Activated T-cell treated with anti-CD3 and anti-CD28 coated beads for 24 hours (primary cell): Measurements from ENCODE around the gene TUBA3D.
"Not testable (repeated sequence)": the region's sequence is repeated elsewhere in the genome, so short reads cannot be mapped to it uniquely, and the experiment has no call there.

Source experiments
- DNase-seq: peaks from one replicate; pipeline ENCODE4 v3.0.0-alpha.2; 2020; ENCODE audit warnings: low read depth

TUBA3D gene

GRCh38 chr2:131475831-131476230, at the start of gene TUBA3D:
TSS of gene TUBA3D (plus strand) at chr2:131476119. CDS start at chr2:131476200, 81 bp downstream.
- DNase-seq: no peak

DNA sequence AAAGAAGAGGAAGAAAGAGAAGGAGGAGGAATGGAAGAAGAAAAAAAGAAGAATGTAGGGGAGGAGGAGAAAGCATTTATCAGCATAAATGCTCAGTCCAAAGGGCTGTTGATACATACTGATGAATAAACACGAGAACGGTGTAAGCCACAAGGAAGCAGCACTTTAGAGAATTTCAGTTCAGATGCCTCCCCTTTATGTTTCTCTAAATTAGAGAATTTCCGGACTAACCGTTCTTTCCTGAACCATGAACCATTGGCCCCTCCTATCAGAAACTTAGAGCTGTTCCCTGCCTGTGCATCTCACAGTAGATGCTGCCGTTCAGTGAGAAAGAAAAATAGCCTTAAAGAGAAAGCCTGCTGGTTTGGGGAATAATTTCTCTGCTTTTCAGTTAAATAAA, 49.2 kb upstream of the TUBA3D start:
- DNase-seq: no peak

DNA sequence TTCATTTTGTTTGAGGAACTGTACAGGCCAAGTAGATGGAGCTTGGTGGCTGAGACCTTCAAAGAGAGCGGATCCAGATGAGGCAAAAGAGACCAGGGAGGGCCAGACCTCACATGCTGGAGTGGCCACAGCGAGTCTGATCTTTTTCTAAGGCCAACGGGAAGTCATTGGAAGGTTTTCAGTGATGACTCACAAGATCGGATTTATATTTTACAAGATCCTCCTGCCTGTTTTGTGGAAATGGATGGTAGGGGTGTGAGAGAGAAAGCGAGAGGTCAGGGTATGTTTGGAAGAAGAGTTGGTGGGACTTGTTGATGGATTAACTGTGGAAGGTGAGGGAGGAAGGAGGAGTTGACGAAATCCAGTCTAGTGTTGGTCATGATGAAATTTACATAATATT, 44.6 kb upstream of the TUBA3D start:
- DNase-seq: no peak

DNA sequence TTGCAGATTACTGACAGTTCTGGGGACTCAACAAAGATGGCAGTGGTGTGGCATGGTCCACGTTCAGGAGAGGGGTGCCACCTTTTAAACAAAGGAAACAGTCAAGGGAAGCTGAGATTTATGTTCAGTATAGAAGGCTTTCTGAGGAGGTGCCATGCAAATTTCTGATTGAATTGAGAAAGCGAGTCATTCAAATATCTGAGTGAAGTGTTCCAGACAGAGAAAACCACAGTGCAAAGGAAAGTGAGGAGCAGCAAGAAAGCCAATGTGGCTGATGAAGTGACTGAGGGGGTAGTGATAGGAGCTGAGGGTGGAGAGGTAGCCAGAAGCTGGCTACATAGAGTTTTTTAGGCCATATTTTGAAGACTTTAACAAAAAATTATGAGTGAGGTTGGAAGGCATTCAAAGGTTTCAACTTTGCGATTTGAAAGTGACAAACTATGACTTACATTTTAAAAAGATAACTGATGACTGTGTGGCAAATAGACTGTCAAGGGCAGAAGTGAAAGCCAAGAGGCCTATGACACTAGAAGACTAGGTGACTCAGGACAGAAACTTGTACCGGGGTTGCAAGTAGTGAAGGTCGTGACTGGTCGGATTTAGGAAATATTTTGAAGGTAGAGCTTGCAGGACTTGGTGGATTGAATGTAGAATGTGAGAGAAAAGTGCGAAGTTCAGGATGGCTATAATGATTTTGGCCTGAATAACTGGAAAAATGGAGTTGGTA, 35.0 kb upstream of the TUBA3D start:
- not testable (repeated sequence) for DNase-seq

GRCh38 chr2:131444736-131445514, 31.0 kb upstream of the TUBA3D start:
- DNase-seq: not testable (repeated sequence)

DNA sequence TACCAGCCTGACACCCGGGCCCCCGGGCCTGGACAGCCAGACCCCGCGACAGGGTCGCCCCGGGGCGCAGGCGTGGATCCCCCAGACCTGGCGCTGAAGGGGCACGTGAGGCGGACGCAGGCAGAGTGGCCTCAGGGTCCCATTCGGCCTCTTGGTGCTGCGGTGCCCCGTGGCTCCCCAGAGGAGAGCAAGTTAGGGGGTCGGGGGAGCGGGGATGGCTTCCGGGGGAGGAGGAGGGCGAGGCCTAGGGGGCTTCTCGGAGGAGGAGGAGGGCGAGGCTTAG, 30.5 kb upstream of the TUBA3D start:
- not testable (repeated sequence) for DNase-seq

DNA sequence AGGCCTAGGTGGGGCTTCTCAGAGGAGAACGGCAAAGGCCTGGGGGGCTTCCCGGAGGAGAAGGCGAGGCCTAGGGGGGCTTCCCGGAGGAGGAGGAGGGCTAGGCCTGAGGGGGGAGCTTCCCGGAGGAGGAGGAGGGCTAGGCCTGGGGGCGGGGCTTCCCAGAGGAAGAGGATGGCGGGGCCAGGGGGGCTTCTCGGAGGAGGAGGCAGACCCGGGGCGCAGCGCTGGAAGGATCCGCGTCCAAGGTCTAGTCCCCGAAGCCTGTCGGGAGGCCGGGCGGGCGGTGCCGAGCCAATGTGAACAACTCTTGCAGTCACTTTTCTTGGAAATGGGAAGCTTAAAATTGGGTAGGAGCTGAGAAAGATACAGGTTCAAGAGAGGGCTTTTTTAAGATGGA, 30.0 kb upstream of the TUBA3D start:
- no peak for DNase-seq

DNA sequence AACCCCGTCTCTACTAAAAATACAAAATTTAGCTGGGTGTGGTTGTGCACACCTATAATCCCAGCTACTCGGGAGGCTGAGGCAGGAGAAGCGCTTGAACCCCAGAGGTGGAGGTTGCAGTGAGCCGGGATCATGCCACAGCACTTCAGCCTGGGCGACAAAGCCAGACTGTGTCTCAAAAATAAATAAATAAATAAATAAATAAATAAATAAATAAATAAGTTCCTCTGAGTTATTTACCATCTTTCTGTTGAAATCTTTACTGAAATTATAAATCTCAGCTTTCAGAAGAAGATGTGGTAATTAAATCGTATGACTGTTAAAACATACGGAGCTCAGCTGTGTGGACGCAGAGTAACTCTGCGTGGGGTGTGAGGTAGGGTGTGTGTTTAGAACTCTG, 27.9 kb upstream of the TUBA3D start:
- DNase-seq: not testable (repeated sequence)

- DNase-seq: not testable (repeated sequence)
Observed at GRCh38 chr2:131451265-131451949, 24.5 kb upstream of the TUBA3D start.

GRCh38 chr2:131454914-131455313, 21.0 kb upstream of the TUBA3D start:
- not testable (repeated sequence) for DNase-seq

GRCh38 chr2:131467722-131468121, 8.2 kb upstream of the TUBA3D start:
- not testable (repeated sequence) for DNase-seq

DNA sequence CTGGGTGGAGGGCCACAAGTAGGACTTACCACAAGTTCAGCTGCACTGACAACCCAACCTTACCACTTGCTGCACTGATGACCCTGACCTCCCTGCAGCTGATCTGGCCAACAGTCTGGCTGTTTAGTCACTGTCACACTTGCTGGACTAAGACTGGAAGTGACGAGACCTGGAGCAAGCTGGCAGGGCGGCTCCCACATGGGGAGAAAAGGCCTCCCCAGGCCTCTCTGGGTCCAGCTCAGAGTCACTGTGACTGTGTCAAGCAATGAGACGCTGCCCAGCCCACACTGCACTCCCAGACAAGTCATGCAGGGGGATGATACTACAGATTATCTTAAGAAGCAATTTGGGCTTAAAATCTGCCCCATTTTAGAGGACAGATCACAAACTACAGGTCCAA, 5.0 kb upstream of the TUBA3D start:
- not testable (repeated sequence) for DNase-seq

DNA sequence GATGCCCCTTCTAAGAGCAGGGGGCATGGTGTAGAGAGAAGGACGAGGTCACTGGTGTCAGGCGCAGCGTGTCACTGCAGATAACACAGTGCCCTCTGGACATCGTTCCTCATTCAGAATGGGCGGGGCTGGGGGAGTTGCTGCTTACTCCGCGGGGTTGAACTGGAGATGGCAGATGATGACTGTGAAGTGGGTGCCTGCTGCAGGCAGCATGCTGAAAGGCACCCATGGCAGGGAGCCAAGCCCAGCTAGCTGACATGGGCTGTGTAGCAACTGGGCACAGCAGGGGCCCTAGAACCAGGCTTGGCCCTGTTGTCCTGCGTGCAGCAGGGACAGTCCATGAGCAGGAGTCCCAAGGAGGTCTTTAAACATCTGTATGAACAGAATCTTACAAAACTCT, 4.3 kb upstream of the TUBA3D start:
- DNase-seq: not testable (repeated sequence)

DNA sequence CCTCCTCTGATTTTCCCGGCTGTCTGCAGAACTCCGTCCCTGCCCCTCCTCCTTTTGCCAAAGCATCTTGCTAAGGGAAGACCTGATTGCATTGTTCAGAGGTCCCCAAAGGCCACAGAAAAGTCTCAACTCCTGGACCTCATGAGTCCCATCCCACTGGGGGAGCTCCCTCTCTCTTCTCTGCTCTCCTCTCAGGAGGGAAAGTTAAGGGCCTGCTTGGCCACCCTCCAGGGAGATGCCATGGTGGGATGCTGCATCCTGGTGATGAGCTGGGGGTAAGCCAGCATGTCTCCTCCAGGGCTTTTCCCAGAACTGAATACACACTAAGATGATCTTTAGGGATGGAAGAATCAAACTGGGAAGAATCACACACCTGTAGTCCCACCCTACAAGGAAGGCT, 2.7 kb upstream of the TUBA3D start:
- not testable (repeated sequence) for DNase-seq

- DNase-seq: not testable (repeated sequence)
Observed at GRCh38 chr2:131476363-131476762, 444 bp downstream of the TUBA3D start.

DNA sequence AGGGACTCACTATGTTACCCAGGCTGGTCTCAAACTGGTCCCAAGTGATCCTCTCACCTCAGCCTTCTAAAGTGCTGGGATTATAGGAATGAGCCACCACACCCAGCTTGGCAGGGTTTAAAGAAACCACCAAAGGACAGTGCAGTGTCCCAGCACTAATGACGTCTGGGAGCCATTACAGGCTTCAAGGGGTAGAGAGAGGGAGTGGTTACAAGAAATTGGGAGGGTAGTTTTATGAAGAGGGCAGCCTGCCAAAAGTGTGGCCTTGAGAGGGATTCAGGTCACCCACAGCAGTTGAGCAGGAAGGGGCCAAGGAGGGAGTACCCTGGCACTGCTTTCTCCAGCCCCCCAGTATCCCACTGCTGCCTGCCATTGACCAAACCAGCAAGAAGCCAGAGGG, 1.3 kb downstream of the TUBA3D start:
- DNase-seq: not testable (repeated sequence)

DNA sequence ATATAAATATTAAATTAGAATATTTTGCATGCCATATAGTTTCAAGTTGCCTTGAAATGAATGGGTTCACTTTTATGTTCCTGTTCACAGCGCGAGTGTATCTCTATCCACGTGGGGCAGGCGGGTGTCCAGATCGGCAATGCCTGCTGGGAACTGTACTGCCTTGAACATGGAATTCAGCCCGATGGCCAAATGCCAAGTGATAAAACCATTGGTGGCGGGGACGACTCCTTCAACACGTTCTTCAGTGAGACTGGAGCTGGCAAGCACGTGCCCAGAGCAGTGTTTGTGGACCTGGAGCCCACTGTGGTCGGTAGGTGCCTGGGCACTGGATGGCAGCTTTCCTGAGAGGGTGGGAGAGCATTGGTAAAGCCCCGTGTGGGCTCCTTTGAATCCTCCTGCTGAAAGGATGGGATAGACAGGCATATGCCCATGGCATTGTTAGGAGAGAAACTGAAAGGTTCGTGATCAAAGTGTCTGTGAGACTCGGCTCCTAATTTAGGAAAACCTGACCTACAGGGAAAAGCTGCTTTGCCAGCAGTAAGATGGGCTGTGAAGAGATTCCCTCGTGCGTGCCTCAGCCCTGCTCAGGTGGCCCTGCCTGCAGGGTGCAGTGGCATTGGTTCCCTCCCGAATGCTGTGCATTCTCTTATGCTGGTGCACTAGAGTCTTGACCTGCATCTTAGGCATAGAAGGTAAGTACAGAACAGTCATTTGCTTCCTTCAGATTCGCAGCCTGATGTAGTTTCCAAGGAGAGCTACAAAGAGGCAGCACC, 2.3 kb downstream of the TUBA3D start:
- not testable (repeated sequence) for DNase-seq

DNA sequence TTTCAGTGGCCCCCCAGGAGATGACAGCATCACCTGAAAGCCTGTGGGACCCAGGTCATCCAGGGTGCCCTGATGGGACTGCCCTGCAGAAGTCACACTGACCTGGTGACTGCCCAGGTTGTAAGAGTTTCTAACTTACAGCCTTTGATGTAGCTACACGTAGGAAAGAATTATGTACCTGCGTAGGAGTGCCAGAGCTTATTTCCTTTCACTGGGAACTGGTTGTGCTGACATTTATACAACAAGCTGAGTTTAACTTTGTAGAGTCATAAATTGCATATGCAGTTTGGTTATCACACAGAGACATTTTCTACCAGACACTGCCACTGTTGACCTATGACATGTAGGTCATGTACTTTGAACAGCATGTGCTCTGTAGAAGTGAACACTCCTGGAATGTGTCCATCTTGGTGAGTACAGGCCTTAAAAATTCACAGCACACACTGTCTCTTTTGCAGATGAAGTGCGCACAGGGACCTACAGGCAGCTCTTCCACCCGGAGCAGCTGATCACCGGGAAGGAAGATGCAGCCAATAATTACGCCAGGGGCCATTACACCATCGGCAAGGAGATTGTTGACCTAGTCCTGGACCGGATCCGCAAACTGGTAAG, 3.0 kb downstream of the TUBA3D start:
- not testable (repeated sequence) for DNase-seq

DNA sequence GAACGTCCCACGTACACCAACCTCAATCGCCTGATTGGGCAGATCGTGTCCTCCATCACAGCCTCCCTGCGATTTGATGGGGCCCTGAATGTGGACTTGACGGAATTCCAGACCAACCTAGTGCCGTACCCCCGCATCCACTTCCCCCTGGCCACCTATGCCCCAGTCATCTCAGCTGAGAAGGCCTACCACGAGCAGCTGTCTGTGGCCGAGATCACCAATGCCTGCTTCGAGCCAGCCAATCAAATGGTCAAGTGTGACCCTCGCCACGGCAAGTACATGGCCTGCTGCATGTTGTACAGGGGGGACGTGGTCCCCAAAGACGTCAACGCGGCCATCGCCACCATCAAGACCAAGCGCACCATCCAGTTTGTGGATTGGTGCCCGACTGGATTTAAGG, 4.4 kb downstream of the TUBA3D start:
- not testable (repeated sequence) for DNase-seq

- DNase-seq: not testable (repeated sequence)
Observed at GRCh38 chr2:131482506-131483155, 6.7 kb downstream of the TUBA3D start.
